B cell (primary cell): ENCODE measurements around the gene KRTCAP2. TPM values are rescaled to one million over a fixed set of nuclear protein-coding genes. Genes with fewer than 3 reads are reported as not detected.

Experiments
- ATAC-seq: fragments of 200-7000 bp; cut with Tn5 transposase; one replicate; pipeline ENCODE4 v1.10.0; 2021; ENCODE audit warnings: low read depth, mild to moderate bottlenecking, moderate number of reproducible peaks, moderate library complexity
- CTCF ChIA-PET: fragments of 350-600 bp; sonication (Branson Sonifier 250); formaldehyde crosslinking; loops from one replicate; lab custom pipeline; 2021; ENCODE audit warnings: antibody characterized with exemption, inconsistent platforms; lab: Charles Lee
- POLR2A ChIA-PET: fragments of 350-600 bp; sonication (Branson Sonifier 250); formaldehyde crosslinking; loops from one replicate; lab custom pipeline; 2021; ENCODE audit warnings: antibody characterized with exemption; lab: Charles Lee
- DNase-seq: peaks from one replicate; pipeline ENCODE4 v3.0.0; 2013
- H2AFZ ChIP-seq: 2 replicates; pipeline ENCODE4 v1.6.1; 2012; ENCODE audit warnings: mild to moderate bottlenecking, low read depth, low read length; ENCODE audit not compliant: insufficient read depth, poor library complexity, severe bottlenecking
- H3K27ac ChIP-seq, 2 donors: 1 replicate in 1 of 2; 2 replicates in 1 of 2; pipeline ENCODE4 v1.5.1; 2012 to 2013; ENCODE audit warnings: low read length in 2 of 2, mild to moderate bottlenecking in 2 of 2, moderate library complexity in 1 of 2
- H3K27me3 ChIP-seq, 4 experiments: fragments of 200-600 bp in 1 of 4; sonication (generic) in 1 of 4; replicated peaks in 1 of 4; 1 replicate in 2 of 4; 2 replicates in 2 of 4; pipeline versions ENCODE4 v1.6.1 to v1.7.0; 2013 to 2016; ENCODE audit warnings: low read length in 3 of 4, mild to moderate bottlenecking in 2 of 4, mixed read lengths in 1 of 4, moderate library complexity in 1 of 4; ENCODE audit not compliant: insufficient read depth in 4 of 4, control insufficient read depth in 3 of 4; ENCODE audit errors: control extremely low read depth in 1 of 4
- H3K36me3 ChIP-seq, 2 experiments: replicated peaks in 1 of 2; 1 replicate in 1 of 2; 2 replicates in 1 of 2; pipeline versions ENCODE4 v1.6.1 to v1.7.1; 2013; ENCODE audit warnings: low read length in 1 of 2; ENCODE audit not compliant: insufficient read depth in 2 of 2, control insufficient read depth in 1 of 2; ENCODE audit errors: control extremely low read depth in 1 of 2, extremely low read depth in 1 of 2
- H3K4me1 ChIP-seq, 2 donors: fragments of 200-600 bp in 1 of 2; sonication (generic) in 1 of 2; 1 replicate in 1 of 2; 2 replicates in 1 of 2; pipeline versions ENCODE4 v1.5.1 to v1.6.1; 2013 to 2017; ENCODE audit warnings: low read length in 2 of 2; ENCODE audit not compliant: control insufficient read depth in 2 of 2, insufficient read depth in 2 of 2
- H3K4me2 ChIP-seq: replicated peaks from 2 replicates; pipeline ENCODE3; 2012; ENCODE audit warnings: mild to moderate bottlenecking, low read depth, low read length; ENCODE audit not compliant: poor library complexity, severe bottlenecking
- H3K4me3 ChIP-seq, 5 experiments: fragments of 200-600 bp in 1 of 5; sonication (generic) in 1 of 5; 1 replicate in 3 of 5; 2 replicates in 2 of 5; pipeline versions ENCODE4 v1.5.1 to v1.7.0; 2011 to 2016; ENCODE audit warnings: low read length in 4 of 5, mild to moderate bottlenecking in 4 of 5, low read depth in 2 of 5, control low read depth in 1 of 5, moderate library complexity in 1 of 5; ENCODE audit not compliant: insufficient read depth in 1 of 5; ENCODE audit errors: control extremely low read depth in 1 of 5, extremely low read depth in 1 of 5
- H3K79me2 ChIP-seq: fragments of 200-600 bp; sonication (generic); one replicate; pipeline ENCODE4 v1.6.0; 2016; ENCODE audit warnings: low read length; ENCODE audit not compliant: control insufficient read depth, insufficient read depth
- H3K9ac ChIP-seq: fragments of 200-600 bp; sonication (generic); 2 replicates; pipeline ENCODE4 v1.6.1; 2017; ENCODE audit warnings: mild to moderate bottlenecking, low read length, moderate library complexity
- H3K9me3 ChIP-seq, 3 donors: one replicate each; pipeline versions ENCODE4 v1.6.1 to v1.7.1; 2013; ENCODE audit warnings: low read length in 2 of 3; ENCODE audit not compliant: control insufficient read depth in 2 of 3, insufficient read depth in 1 of 3; ENCODE audit errors: control extremely low read depth in 1 of 3
- H4K20me1 ChIP-seq: 2 replicates; pipeline ENCODE4 v1.6.0; 2012; ENCODE audit warnings: mild to moderate bottlenecking, low read length; ENCODE audit not compliant: insufficient read depth, control insufficient read depth, poor library complexity, severe bottlenecking
- H3K27ac Mint-ChIP-seq: one replicate; pipeline ENCODE4 v1.8.0; 2021; ENCODE audit warnings: mixed read lengths
- H3K27me3 Mint-ChIP-seq: one replicate; pipeline ENCODE4 v1.8.0; 2021; ENCODE audit warnings: mixed read lengths
- H3K4me1 Mint-ChIP-seq: one replicate; pipeline ENCODE4 v1.8.0; 2021; ENCODE audit warnings: mixed read lengths
- H3K4me3 Mint-ChIP-seq: one replicate; pipeline ENCODE4 v1.8.0; 2021; ENCODE audit warnings: mixed read lengths
- H3K9me3 Mint-ChIP-seq: one replicate; pipeline ENCODE4 v1.8.0; 2022; ENCODE audit warnings: mixed read lengths; ENCODE audit not compliant: insufficient read depth
- CTCF ChIP-seq: fragments of 200-600 bp; IDR thresholded peaks from one replicate; pipeline ENCODE4 v1.8.0; 2022; ENCODE audit warnings: antibody characterized with exemption, mild to moderate bottlenecking
- EZH2 ChIP-seq: IDR thresholded peaks from 2 replicates; pipeline ENCODE4 v1.6.1; 2012; ENCODE audit warnings: borderline replicate concordance, low read depth, mild to moderate bottlenecking, moderate library complexity, low read length; ENCODE audit not compliant: insufficient read depth, poor library complexity, severe bottlenecking
- WGBS: methylation state at CpG from one replicate; pipeline ENCODE4 v1.1.5; 2013; ENCODE audit warnings: missing lambda C conversion rate; ENCODE audit not compliant: insufficient coverage; 5-methylcytosine and 5-hydroxymethylcytosine counted together
- intact Hi-C: fragments of 100-400 bp; cut with micrococcal nuclease; formaldehyde crosslinking; loops from one replicate; pipeline ENCODE4 v1.10.0; 2022
- polyA plus RNA-seq: library from polyadenylated mRNA; depleted of rRNA; stranded (reverse); fragments of >200 nt; gene quantifications from 2 replicates; pipeline ENCODE4 v1.2.3, GENCODE V29; 2012
- total RNA-seq, 2 donors: library from RNA; stranded (reverse); fragments of 120-200 nt in 1 of 2; gene quantifications; 1 replicate in 1 of 2; 2 replicates in 1 of 2; pipeline versions ENCODE4 v1.2.3 to v1.2.4, GENCODE V29; 2013 to 2022

KRTCAP2 gene
- total and polyA plus RNA-seq, 2 donors (not counting 1 experiment from before 2014, with no cell fraction given) = 151 to 259 TPM

GRCh38 chr1:155171836-155172731, 1.0 kb downstream of the KRTCAP2 start:
- peak overlapping the region; percentile 91 for H3K9ac ChIP-seq
- peak overlapping the region; percentile 89 to 92 for H3K27ac ChIP-seq
- peaks cover 0 to 21% of the 10 kb centered on the region in 2 experiments for H3K36me3 ChIP-seq
- CTCF ChIA-PET = interaction anchor here (0.9 to 12.7 kb wide), 33 partner anchors 9 to 421 kb away, joined by 3 to 307 read pairs (median 5); partner anchors contain the start of genes ADAM15, EFNA4, FLAD1 and MTX1
- peaks cover 42% of the 10 kb centered on the region for H3K79me2 ChIP-seq
- DNase-seq (no peak), ATAC-seq (peak; percentile 9)
- peak overlapping the region; percentile 97 for H2AFZ ChIP-seq
- H3K9me3 ChIP-seq = no peaks in the 10 kb centered on the region
- H3K4me1 ChIP-seq = peaks cover 30 to 42% of the 10 kb centered on the region in 2 donors
- TF ChIP-seq EZH2 (no peak), CTCF (no peak)
- Mint-ChIP-seq H3K9me3 (no peaks in the 10 kb centered on the region), H3K27ac (peak overlapping the region; percentile 98), H3K4me3 (peak overlapping the region; percentile 97), H3K4me1 (peaks cover 48% of the 10 kb centered on the region), H3K27me3 (no peaks in the 10 kb centered on the region)
- 45% methylated on average over 6 of the region's 8 CpGs for WGBS
- H3K4me3 ChIP-seq = peak overlapping the region; percentile 27 to 95 (median 73)
- H3K4me2 ChIP-seq = peak overlapping the region; percentile 78
- POLR2A ChIA-PET = interaction anchor here (0.6 to 2.1 kb wide), 15 partner anchors 13 to 128 kb away, joined by 3 to 10 read pairs (median 4); partner anchors contain the start of genes DPM3, EFNA1 and SLC50A1
- intact Hi-C loops = loop anchor here (1.0 to 5.0 kb wide), 5 partner anchors 32 to 613 kb away; partner anchors contain the start of genes CKS1B, DPM3, SHC1 and UBE2Q1
- no peaks in the 10 kb centered on the region for H3K27me3 ChIP-seq
- no peaks in the 10 kb centered on the region for H4K20me1 ChIP-seq
